ENCODE results near the gene NRXN2.

GRCh38 chr11:64603411-64604110, 119.4 kb downstream of the NRXN2 start:
- TF ChIP-seq POLR2A (IDR thresholded peaks at IDR 0.05; ENCODE audit: low read length) (no peak), GATA1 (IDR thresholded peaks at IDR 0.05; ENCODE audit: low read depth, low read length) (no peak)
